ENCODE measurements around the gene SHH. TPM values are rescaled to one million over a fixed set of nuclear protein-coding genes. Genes with fewer than 3 reads are reported as not detected.

The SHH gene
- not detected in 2 replicates for total RNA-seq

GRCh38 chr7:155811895-155812761, at the start of gene SHH:
SHH (minus strand) TSS chr7:155812463; CDS start chr7:155812122, 341 bp downstream.

Other genes with a start within 250 kb of the SHH start
- gene RBM33, start 167.8 kb downstream of the SHH start, total RNA-seq, result 32.2 and 43.1 TPM in 2 replicates

All from bronchial smooth muscle cell (primary cell).